Measurements from ENCODE around the gene DHPS. TPM values are rescaled to one million over a fixed set of nuclear protein-coding genes. Genes with fewer than 3 reads are reported as not detected.
"Not testable (repeated sequence)": the region's sequence is repeated elsewhere in the genome, so short reads cannot be mapped to it uniquely, and the experiment has no call there.

Gene DHPS
- total RNA-seq, 1 experiment from 2014 or later = 95.2 TPM

DNA sequence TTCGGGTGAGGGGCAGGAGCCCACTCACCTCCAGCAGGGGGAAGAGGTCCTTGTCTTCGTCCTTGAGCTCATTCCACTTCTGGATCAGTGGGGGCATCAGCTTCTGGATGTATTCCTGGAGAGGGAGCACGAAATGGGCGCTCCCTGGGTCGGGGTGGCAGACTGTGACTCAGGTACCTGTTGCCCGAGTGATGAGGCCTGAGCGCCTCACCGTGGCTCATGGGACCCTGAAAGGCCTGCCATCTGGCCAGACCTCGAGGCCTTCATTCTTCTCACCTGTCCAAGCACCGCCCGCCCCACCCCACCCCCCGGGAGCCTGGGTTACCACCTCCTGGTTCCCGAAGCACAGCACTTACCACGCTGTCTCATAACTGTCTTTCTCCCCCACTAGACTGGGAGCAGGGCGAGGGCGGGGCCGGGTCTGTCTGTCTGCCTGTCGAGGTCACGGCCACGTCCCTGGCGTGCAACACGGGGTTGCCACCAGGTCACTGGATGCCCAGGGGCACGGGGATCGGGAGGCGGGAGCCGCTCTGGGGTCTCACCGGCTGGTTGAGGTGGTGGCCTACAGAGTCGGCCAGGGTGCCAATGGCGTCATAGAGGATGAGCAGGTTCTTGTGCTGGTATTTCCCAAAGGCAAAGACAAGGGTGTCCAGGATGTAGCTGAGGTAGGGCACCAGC, 24.1 kb upstream of the DHPS start:
- no peak for DNase-seq (ENCODE audit: low read depth)

DNA sequence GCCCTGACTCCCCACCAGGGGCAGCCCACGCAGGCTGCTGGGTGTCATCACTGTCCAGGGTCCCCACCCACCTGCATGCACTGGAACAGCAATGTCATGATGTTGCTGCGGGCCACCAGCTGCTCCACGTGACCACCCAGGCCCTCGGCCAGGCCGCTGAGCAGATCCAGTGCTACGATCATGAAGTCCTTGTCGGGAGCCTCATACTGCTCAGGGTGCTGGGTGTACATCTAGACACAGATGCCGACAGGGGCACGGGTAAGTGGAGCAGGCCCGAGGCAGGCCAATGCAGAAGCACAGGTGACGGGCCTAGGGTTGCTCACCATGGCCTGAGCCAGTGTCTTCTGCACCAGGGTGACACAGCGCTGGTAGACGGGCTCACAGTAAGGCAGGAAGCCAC, 23.5 kb upstream of the DHPS start:
- no peak for DNase-seq (ENCODE audit: low read depth)

DNA sequence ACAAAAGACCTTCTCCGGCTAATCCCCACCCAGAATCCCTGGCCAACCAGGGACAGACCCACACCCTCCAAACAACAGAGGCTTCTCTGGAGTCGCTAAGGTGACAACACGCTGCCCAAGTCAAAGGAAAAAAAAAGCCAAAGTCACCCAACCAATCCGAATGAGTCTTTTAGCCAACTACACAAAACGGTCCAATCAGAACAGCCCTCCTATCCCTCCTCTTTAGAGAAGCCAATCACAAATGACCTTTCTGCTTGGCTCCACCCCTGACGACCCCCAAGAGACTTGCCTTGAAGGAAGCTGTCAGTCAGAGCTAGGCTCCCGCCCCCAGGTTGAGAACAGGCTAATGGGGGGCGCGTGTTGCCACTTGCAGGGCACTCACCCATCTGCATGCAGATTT, 21.4 kb upstream of the DHPS start:
- peak; percentile 44 for DNase-seq (ENCODE audit: low read depth)

DNA sequence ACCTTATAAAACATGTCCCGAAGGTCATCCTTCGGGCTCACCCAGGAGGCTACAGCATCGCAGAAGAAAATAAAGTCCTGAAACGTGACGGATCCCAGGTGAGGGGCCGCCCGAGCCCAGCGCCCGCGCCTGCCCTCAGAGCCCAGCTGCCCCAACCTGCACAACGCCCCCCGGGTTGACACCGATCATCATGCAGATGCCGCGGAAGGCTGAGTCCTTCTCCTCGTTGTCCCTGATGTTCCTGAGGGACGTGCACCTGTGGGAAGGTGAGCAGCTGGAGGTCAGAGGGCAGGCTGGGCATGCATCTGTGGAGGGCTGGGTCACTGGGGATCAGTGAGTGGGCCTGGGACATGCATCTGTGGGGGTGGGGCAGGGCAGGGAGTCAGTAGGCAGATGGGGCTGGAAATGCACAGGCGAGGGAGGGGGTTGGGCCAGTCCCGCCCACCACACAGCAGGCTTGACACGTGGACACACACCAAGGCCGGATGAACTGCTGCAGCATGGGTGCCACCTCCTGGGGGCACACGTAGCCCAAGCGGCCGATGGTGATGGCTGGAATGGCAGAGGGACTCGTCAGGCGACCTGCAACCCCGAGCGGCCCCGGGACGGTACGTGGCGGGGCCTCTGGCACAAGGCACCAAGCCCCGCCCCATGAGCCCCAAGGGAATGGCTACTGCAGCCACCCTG, 20.1 kb upstream of the DHPS start:
- DNase-seq (ENCODE audit: low read depth) = no peak

DNA sequence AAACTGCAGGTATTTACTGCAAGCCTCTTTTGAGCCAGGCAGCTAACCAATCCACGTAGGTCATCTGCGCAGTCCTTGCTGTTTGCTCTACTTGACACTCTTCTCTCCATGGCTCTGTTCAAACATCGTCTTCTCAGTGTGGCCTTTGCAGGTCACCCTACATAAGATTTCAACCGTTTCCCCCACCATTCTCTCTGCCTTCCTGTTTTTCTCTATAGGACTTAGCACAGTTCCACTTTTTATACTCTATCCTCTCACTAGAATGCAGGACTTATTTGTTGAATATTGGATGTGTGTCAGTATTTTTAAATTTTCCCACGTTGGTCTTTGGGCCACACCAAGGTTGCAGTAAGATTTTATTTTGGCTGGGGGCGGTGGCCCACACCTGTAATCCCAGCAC, 16.5 kb upstream of the DHPS start:
- no peak for DNase-seq (ENCODE audit: low read depth)

DNA sequence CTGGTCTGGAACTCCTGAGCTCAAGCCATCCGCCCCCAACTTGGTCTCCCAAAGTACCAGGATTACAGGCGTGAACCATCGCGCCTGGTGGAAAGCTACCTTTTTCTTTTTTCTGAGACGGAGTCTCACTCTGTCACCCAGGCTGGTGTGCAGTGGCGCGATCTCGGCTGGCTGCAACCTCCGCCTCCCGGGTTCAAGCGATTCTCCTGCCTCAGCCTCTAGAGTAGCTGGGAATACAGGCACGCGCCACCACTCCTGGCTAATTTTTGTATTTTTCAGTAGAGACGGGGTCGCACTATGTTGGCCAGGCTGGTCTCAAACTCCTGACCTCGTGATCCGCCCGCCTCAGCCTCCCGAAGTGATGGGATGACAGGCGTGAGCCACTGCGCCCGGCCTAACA, 15.7 kb upstream of the DHPS start:
- not testable (repeated sequence) for DNase-seq (ENCODE audit: low read depth)

DNA sequence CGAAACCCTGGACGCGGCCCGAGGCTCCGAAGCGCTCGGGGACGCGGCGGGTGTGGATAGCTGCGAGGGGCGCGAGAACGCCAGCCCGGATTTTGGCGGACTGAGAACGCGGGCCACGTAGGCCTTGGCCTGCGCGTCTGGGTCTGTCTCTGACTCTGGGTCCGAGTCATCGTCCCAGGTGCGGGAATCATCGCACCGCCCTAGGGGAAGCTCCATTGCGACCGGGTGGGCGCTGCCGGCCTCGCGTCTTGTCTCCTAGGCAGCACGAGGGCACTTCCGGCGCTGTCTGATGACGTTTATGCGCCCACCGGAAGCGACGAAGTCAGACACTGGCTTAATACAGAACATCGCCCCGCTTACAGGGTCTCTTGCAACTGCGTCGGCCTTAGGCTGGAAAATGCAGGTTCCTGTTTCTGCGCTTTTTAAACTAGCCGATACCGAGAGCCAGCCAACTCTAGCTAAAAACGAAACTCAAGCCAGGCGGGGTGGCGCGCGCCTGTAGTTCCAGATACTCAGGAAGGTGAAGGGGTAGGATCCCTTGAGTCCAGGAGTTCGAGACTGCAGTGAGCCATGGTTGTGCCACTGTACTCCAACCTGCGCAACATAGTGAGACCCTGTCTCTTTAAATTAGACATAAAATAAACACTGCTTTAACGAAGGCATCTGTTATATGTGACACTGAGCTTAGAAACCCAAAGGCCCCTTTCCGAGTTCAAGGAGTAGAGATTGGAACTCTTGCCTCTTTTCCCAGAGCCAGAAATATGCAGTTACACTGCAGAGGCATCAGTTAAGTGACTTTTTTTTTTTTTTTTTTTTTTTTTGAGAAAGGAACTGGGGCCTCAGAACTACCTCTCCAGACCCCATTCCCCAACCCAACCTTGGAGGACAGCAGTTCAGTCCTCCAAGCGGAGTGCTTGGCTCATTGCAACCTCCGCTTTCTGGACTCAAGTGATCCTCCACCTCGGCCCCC, 15.0 kb upstream of the DHPS start, which contains the start of gene FBXW9:
TSS of gene FBXW9 (minus strand) at position 266 of the 970 bp plus-strand sequence. CDS start at position 216, 50 bp downstream.
- peak; percentile 94 for DNase-seq (ENCODE audit: low read depth)

DNA sequence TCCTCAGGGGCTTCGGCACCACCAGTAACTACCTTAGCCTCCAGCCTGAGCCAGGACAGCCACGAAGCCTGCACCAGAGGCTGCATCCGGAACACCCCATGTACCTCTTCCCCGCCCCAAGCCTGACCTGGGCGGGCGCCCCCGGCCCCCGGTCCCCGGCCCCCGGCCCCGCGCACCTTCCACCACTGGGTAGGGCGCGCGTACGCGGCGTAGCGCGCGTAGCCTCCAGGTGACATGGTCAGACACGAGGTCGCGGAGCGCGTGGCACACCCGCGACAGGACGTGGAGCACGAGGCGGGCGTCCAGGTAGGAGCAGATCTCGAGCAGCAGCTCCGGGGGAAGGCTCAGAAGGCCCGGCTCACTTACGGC, 14.3 kb upstream of the DHPS start:
- no peak for DNase-seq (ENCODE audit: low read depth)

DNA sequence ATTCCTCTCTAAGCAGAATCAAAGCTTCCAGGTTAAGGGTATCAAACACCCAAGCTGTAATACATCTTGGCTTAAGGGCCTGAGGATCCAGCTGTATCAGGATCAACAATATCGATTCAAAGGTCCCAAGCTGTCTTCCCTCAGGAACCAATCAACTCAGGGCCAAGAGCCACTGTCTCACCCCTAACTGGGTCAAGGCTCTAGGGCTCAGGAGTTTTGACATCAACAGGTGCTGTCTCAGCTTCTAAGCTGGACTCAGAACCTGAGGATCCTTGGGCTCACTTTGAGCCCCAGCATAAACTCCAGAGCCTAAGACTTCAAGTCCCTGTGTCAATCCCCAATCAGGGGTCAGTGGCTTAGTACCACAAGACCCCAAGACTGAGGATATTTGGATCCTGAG, 13.8 kb upstream of the DHPS start:
- DNase-seq (ENCODE audit: low read depth) = no peak

DNA sequence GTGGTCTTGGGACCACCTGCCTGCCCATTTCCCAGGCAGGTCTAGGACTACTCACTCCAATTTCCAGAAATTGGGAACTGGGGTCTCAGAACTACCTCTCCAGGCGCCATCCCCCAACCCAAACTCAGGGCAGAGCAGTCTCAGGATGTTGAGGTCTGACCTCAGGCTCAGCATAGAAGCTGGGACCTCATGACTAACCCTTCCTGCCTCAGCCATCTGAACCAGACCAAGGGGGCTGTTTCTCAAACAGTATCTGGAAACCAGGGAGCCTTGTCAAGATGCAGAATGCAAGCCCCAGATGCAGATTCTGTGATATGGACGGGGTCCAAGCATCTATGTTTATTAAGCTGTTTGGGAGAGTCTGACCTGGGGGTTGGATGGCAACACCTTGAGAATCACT, 13.4 kb upstream of the DHPS start:
- no peak for DNase-seq (ENCODE audit: low read depth)

DNA sequence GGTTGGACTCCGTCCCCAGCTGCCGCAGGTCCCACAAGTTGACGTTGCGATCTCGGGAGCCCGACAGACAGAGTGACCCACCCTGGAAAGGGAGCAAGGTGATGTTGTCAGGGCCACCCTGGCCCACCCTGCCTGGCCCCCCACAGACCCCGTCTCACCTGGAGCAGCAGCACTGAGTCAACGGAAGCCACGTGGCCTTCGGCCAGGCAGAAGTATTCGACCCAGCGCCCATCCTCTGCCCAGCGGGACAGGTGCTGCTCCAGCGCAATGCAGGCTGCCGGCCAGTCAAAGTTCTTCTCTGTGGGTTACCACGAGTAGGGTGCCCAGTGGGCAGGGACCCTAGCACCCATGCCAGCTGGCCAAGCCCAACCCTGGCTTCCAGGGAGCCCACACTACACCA, 13.0 kb upstream of the DHPS start:
- DNase-seq (ENCODE audit: low read depth) = no peak

DNA sequence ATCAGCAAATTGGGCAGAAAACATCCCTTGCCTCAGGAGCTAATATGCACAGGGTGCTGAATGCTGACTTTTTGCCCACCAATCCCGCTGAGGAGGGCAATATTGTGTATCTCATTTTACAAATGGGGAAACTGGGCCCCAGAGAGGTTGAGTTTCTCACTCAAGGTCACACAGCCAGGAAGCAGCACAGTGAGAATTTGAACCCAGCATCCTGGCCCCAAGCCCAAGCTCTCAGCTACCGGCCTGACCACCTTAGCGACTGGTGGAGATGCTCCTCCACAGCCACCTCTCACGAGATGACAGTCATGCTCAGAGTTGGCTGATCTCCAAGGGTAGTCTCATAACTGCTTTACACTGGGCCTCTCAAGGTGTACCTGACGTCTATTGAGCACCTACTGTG, 11.3 kb upstream of the DHPS start:
- no peak for DNase-seq (ENCODE audit: low read depth)

DNA sequence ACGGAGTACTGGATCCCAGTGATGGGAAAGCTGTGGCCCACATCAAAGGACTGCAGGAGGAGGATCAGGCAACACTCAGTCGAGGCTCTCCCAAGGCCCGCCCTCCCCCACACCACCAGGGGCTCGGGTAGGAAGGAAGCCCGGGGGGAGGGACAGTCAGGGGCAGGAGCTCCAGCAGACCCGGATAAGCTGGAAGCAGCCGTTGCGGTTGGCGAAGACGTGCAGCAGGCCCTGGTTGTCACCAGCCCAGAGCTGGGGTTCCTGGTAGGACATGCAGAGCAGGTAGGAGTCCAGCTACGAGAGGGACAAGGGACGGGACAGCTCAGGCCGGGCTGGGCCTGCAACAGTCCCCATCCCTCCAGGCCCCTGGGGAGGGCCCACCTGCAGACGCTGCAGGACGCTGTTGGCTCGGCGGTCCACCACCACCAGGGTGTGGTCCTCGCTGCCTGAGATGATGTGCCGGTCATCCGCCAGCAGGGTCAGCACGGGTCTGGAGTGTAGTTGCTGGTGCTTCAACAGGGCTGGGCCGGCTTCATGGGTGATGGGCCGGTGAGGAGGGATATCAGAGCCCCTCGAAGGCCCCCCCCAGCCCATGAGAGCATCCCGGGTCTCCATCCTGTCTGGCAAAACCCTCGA, 8.0 kb upstream of the DHPS start:
- DNase-seq (ENCODE audit: low read depth) = no peak

DNA sequence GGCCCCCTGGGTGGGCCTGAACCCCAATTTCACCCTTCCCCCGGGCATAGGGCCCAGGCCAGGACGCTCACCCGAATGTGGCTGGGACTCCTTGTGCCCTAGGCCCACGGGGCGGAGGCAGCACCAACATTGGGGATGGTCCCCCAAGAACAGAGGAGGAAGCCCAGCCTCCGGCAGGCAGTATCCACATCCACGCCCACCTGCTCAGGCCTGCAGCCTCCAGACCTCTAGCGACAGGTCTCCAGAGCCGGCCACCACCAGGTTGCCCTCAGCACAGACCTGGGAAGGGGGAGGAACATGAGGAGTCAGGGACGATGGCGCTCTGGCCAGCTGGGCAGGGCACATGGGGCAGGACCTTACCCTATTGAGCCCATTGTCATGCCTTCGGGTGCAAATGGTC, 7.3 kb upstream of the DHPS start:
- DNase-seq (ENCODE audit: low read depth) = no peak

DNA sequence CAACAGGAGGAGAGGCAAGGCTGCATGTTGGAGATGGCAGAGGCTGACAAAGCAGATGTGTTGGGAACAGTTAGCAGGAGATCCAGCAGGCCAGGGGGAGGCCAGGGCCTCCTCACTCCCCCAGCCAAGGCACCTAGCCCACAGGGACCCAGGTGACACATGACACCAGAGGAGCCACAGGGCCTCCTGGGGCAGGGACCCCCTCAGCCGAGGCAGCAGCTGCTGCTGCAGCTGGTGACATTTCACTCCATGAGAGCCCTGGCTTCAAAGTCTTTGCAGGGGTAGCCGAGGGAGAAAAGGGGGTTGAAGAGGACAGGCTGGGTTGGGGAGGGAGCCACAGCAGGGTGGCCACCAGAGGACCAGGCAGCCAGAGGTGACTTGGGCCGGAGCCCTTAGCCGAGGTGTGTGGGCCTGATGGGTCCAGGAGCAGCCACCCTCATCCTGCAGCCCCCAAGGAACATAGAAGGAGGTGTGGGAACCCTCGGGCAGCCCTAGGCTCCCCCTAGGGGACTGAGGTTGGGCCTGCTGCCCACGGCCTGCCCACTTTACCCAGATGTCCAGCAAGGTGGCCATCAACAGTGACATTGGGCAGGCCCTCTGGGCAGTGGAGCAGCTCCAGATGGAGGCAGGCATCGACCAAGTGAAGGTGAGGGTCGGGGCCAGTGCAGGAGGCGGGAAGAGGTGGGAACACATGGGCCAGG, 6.0 kb upstream of the DHPS start, which contains the start of gene GNG14:
TSS of gene GNG14 (plus strand) at position 503 of the 701 bp plus-strand sequence. CDS start at position 554, 51 bp downstream.
- no peak for DNase-seq (ENCODE audit: low read depth)

DNA sequence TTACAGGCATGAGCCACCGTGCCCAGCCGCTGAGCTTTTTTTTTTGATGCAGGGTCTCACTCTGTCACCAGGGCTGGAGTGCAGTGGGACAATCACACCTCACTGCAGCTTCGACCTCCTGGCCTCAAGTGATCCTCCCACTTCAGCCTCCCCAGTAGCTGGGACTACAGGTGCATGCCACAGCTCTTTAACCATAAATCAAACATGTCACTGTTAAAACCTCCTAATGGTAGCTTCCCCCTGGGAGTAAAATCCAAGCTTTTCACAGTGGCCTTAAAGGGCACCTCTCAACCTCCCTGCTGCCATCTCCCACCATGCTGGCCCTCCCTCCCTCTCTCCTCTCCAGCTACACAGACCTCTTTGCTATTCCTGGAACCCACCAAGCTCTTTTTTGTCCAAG, 4.2 kb upstream of the DHPS start:
- no peak for DNase-seq (ENCODE audit: low read depth)

DNA sequence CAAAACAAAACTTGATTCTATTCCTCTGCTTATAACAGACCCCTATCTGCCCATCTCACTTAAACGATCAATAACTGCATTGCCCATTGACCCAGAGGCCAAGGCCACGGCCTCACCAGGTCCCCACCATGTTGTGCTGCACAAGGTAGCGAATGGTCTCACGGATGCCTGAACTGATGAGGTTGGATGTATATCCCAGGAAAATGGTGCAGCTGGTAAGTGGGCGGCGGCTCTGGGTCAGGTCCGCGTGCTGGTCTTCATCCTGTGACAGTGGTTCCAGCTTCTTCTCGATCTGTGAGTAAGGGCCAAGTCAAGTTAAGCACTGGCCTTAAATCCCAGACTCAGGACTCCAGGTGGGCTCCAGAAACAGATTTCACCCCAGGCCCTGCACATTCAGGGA, 1.6 kb downstream of the DHPS start:
- no peak for DNase-seq (ENCODE audit: low read depth)

DNA sequence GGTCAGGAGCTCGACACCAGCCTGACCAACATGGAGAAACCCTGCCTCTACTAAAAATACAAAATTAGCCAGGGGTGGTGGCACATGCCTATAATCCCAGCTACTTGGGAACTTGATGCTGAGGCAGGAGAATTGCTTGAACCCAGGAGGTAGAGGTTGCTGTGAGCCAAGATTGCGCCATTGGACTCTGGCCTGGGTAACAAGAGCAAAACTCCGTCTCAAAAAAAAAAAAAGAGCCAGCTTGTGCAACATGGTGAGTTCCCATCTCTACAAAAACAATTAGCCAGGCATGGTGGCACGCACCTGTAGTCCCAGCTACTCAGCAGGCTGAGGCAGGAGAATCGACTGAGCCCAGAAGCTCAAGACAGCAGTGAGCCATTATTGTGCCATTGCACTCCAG, 3.6 kb downstream of the DHPS start:
- DNase-seq (ENCODE audit: low read depth) = not testable (repeated sequence)

DNA sequence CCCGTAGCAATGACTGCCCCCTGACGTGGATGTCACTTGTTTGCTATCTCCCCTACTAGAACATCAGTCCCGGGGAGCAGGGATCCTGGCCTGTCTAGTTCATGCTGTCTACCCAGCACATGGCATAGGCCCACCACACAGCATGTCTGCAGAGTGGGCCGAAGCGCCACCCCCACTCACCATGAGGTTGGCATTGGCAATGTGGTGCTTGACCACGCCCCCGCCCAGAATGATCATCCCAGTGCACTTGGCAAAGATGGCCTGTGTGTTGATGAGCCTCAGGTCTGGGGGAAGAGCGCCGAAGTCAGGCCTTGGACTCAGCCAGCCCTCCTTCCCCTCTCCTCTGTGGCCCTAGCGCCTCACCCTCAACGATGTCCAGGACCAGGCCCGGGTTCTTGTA, 4.8 kb downstream of the DHPS start:
- no peak for DNase-seq (ENCODE audit: low read depth)

DNA sequence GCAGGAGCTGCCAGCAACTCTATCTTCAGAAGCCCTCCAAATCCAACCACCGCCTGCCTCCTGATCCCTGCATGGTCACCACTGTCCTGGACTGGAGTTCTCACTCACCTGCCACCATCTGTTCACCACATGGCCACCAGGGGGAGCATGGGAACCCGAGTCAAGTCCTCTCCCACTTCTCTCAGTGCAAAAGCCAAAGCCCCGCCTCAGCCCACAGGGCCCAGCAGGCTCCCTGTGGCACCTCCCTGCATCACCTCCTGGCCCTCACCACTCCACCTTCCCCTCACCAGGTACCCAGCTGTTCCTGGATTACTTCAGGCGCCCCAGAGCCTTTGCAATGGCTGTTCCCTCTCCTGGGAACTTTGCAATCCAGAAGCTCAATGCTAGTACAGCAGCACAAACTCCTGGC, 5.3 kb downstream of the DHPS start:
- DNase-seq (ENCODE audit: low read depth) = peak; percentile 74

DNA sequence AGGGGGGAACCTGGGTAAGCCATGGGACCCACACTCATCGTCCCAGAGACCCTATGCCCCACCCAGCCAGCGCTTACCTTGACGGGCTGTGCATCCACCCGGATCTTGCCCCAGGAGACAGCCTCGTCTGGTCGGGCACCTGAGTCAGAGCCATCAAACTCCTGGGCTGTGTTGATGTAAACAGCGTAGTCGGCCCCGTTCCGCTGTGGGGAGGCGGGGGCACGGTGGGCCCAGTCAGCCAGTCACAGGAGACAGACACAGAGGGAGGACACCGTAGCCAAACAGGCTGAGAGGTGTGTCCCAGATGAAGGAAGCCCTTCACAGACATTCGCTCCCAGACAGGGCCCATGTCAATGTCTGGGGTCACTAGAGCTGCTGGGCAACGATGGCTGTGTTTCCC, 5.7 kb downstream of the DHPS start:
- DNase-seq (ENCODE audit: low read depth) = no peak

Measured in RPMI7951 (cell line).